ENCODE measurements around the gene ACY1.

DNA sequence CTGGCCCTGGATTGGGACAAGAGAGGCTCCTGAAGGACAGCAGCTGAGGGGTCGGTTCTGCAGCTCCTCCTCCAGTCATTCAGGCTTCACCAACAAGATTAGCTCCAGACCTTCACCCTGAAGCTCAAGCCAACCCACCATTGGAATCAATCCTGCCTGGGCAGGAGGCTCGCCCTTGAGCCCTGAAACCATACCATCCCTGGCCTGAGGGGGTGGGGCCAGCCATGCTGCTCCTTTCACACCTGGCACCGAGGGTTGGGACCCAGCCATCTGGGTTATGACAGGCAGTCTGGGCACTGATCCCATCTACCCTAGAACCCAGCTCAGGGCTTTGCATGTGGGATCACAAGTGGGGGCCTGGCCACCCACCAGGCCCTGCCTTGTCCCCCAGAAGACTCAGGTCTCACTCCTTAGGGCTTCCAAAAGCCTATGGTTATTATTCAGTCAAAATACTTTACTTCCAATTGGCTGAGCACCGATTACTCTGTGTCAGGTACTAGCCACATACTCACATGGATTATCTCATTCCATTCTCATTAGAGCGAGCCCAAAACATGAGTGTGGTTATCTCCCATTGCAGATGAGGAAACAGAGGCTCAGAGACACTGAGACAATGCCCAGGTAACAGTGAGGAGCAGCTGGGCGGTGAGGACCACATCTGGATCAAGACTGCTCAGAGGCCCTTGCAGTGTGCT is 12.6 kb upstream of the ACY1 start:
- TF ChIP-seq, protein P1, sequence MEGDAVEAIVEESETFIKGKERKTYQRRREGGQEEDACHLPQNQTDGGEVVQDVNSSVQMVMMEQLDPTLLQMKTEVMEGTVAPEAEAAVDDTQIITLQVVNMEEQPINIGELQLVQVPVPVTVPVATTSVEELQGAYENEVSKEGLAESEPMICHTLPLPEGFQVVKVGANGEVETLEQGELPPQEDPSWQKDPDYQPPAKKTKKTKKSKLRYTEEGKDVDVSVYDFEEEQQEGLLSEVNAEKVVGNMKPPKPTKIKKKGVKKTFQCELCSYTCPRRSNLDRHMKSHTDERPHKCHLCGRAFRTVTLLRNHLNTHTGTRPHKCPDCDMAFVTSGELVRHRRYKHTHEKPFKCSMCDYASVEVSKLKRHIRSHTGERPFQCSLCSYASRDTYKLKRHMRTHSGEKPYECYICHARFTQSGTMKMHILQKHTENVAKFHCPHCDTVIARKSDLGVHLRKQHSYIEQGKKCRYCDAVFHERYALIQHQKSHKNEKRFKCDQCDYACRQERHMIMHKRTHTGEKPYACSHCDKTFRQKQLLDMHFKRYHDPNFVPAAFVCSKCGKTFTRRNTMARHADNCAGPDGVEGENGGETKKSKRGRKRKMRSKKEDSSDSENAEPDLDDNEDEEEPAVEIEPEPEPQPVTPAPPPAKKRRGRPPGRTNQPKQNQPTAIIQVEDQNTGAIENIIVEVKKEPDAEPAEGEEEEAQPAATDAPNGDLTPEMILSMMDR (IDR thresholded peaks at IDR 0.05) = no peak
- no peak for TF ChIP-seq ZFX (IDR thresholded peaks at IDR 0.05; ENCODE audit: borderline replicate concordance)

All from 22Rv1 (cell line).